ENCODE results near the gene GPR31.
"Not testable (repeated sequence)": the region's sequence is repeated elsewhere in the genome, so short reads cannot be mapped to it uniquely, and the experiment has no call there.

DNA sequence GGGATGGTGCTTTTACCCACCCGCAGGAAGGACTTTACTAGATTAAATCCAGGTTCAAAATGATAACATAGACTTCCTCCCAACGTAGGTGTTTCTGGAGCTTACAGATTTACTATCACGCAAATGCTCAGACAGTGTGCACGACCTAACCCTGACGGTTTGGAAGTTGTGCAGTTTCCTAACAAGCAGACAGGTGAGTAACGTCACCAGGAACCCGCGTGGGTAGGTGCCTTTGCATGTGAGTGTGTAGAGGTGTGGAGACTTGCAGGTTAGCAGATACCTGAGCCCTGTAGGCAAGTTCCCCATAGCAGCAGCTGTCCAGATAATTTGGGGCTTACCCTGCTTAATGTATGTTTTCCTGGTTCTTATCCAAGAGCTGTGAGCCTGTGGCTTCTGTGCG lies 29.5 kb upstream of the GPR31 start:
- TF ChIP-seq, protein P1, sequence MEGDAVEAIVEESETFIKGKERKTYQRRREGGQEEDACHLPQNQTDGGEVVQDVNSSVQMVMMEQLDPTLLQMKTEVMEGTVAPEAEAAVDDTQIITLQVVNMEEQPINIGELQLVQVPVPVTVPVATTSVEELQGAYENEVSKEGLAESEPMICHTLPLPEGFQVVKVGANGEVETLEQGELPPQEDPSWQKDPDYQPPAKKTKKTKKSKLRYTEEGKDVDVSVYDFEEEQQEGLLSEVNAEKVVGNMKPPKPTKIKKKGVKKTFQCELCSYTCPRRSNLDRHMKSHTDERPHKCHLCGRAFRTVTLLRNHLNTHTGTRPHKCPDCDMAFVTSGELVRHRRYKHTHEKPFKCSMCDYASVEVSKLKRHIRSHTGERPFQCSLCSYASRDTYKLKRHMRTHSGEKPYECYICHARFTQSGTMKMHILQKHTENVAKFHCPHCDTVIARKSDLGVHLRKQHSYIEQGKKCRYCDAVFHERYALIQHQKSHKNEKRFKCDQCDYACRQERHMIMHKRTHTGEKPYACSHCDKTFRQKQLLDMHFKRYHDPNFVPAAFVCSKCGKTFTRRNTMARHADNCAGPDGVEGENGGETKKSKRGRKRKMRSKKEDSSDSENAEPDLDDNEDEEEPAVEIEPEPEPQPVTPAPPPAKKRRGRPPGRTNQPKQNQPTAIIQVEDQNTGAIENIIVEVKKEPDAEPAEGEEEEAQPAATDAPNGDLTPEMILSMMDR (IDR thresholded peaks at IDR 0.05; ENCODE audit: low read length) = not testable (repeated sequence)
- not testable (repeated sequence) for TF ChIP-seq EZH2 (optimal IDR thresholded peaks at IDR 0.05; ENCODE audit: low read depth, low read length)

All from MM.1S (cell line).